T-helper 1 cell treated with Interleukin-12 subunit alpha and Interleukin-12 subunit beta and Interleukin-4 antibody, amounts not matched to agents 30 ng/mL and 1 ng/mL, for 36 hours (primary cell): ENCODE measurements around the gene NINL. TPM values are rescaled to one million over a fixed set of nuclear protein-coding genes. Genes with fewer than 3 reads are reported as not detected.

Experiments used
- intact Hi-C: fragments of 100-400 bp; cut with micrococcal nuclease; formaldehyde crosslinking; loops from one replicate; pipeline ENCODE4 v1.15.1; 2024
- total RNA-seq: library from RNA; stranded (reverse); gene quantifications from 2 replicates; pipeline ENCODE4 v1.2.3, GENCODE V29; 2022

NINL gene
- total RNA-seq, 1 donor from 2014 or later, result 2.1 TPM

DNA sequence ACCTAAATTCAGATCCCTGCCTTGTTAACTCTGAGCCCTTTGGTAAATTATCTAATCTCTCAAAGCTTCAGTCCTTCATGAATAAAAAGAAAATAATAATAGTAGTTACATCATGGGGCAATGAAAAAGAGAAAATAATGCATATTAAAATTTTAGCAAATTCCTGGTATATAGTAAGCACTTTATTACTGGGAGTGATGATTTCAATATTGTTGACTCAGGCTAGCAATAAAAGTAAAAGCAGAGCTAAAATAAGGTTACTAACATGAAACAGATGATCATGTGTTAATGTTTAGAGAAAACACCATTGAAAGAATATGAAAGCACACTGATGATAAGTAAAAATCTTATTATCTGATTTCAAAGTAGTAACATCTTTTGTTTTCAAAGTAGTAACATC lies 164.2 kb downstream of the NINL start:
- intact Hi-C loops, result no loop called here

- intact Hi-C loops, result loop anchor here (10.0 kb wide), 1 partner anchor 286 kb away; no protein-coding TSS in a partner anchor
Measured at GRCh38 chr20:25418776-25419175, 166.6 kb downstream of the NINL start.

GRCh38 chr20:25408890-25409289 lies 176.4 kb downstream of the NINL start:
- intact Hi-C loops, result no loop called here

- intact Hi-C loops, result no loop called here
Measured at GRCh38 chr20:25408170-25408547, 177.2 kb downstream of the NINL start.

DNA sequence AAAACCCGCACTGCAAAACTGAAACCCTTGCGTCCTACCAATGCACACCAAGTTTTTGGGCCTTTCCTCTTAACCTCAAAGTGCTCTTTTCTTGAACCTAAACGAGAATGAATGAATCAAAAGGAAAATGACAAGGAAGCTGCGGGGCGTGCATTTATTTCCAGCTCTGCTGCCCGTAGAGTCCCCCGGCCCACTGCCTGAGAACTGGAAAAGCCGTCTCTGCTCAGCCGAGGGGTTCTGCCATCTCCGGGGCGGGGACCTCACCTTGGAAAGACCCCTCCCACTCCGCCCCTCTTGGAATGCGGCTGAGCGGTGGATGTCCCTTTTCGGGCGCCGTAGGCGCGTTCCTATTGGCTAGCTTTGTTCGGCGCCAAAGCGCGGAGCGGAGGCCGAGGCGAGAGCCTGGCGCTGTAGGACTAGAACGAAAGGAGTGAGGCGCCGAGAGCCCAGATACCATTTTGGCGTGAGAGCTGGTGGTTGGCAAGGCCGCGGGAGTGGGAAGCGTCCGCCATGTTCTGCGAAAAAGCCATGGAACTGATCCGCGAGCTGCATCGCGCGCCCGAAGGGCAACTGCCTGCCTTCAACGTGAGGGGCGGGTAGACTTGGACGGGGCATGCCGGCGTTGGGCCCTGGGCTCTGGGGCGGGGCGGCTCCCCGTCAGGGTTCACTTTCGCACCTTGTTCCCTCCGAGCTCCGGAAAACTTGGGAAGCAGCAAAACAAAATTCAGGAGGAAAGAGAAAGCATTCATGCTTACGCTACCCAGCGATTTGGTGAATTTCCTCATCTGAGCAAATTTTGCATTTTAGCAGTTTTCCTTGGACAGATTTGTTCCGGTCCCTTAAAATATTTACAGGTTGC lies 177.8 kb downstream of the NINL start, which contains the start of gene GINS1:
TSS of gene GINS1 (plus strand) at position 363 of the 859 bp plus-strand sequence. CDS start at position 511, 148 bp downstream.
- intact Hi-C loops, result loop anchor here (1.0 kb wide), 5 partner anchors 17 to 415 kb away; partner anchors contain the start of genes ABHD12, APMAP, ENTPD6 and NINL

Other genes starting within 250 kb of the NINL start
- gene ABHD12, start 194.7 kb downstream of the NINL start, total RNA-seq, result 32.4 and 32.9 TPM in 2 replicates
- gene GINS1, start 177.9 kb downstream of the NINL start, total RNA-seq, result 23.8 and 25.7 TPM in 2 replicates
- gene NANP, start 38.5 kb upstream of the NINL start, total RNA-seq, result 6.7 and 6.9 TPM in 2 replicates
- 19.0 and 19.4 TPM in 2 replicates for gene ZNF337, start 111.3 kb upstream of the NINL start, total RNA-seq